Hepatocyte (in vitro differentiated cells): ENCODE results near the gene GNL3.

Experiments used
- CTCF ChIP-seq: fragments of 200-600 bp; sonication (generic); IDR thresholded peaks from 2 replicates; pipeline ENCODE4 v1.5.1; 2016; ENCODE audit warnings: antibody characterized with exemption, mild to moderate bottlenecking; ENCODE audit not compliant: poor library complexity
- EZH2 ChIP-seq: fragments of 200-600 bp; sonication (generic); IDR thresholded peaks from 2 replicates; pipeline ENCODE4 v1.6.1; 2016; ENCODE audit warnings: antibody characterized with exemption, mild to moderate bottlenecking, borderline replicate concordance
- EZH2phosphoT487 ChIP-seq: fragments of 200-600 bp; sonication (generic); IDR thresholded peaks from one replicate; pipeline ENCODE4 v1.6.1; 2018; ENCODE audit warnings: antibody characterized with exemption, mild to moderate bottlenecking, low read depth, moderate library complexity; ENCODE audit not compliant: unreplicated experiment, severe bottlenecking

DNA sequence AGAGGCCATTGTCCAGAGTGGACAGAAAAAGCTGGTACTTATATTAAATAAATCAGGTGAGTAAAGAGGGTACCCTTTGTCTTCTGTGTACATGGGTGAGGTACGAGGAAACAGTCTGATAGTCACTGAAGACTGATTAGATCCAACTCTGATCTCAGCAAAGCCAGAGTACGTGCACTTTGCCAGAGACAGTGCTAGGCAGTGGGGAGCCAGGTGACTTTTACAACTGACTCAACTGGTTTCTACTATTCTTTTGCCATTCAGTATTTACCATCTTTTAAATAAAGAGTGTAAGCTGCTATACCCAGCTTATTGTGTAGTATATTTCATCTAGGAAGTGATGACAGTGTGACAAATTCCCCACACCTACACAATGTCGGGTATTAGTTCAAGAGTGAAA, 3.3 kb downstream of the GNL3 start:
- TF ChIP-seq CTCF, result no peak
- no peak for TF ChIP-seq EZH2
- TF ChIP-seq EZH2phosphoT487, result no peak
